Activated CD4-positive, alpha-beta T cell treated with anti-CD3 and anti-CD28 coated beads, Interleukin-2, Interleukin-4, amounts not matched to agents 100 ng/mL and 50 ng/mL, durations not matched to agents 16 hours and 8 hours (primary cell): Measurements from ENCODE around the gene FBXO40.

Experiments used
- DNase-seq: peaks from one replicate; pipeline ENCODE4 v3.0.0-alpha.2; 2020; ENCODE audit warnings: low spot score

Gene FBXO40

GRCh38 chr3:121663171-121663847 lies 70.1 kb downstream of the FBXO40 start:
- DNase-seq: no peak

GRCh38 chr3:121665488-121665887 lies 72.3 kb downstream of the FBXO40 start:
- no peak for DNase-seq

- DNase-seq: no peak
Observed at GRCh38 chr3:121667333-121667732, 74.2 kb downstream of the FBXO40 start.

GRCh38 chr3:121670676-121671075 lies 77.5 kb downstream of the FBXO40 start:
- no peak for DNase-seq

GRCh38 chr3:121677141-121677540 lies 84.0 kb downstream of the FBXO40 start:
- peak; percentile 45 for DNase-seq
